Keratinocyte (primary cell): Measurements from ENCODE around the gene GALNT2. TPM values are rescaled to one million over a fixed set of nuclear protein-coding genes. Genes with fewer than 3 reads are reported as not detected.

ENCODE experiments used
- DNase-seq: peaks from one replicate; pipeline ENCODE4 v3.0.0-alpha.2; 2011; ENCODE audit warnings: low read depth, missing footprints, low spot score
- FAIRE-seq: peaks from 2 replicates; lab custom pipeline; 2011; peaks lifted over from hg19 to GRCh38; lab: Jason Lieb, UNC
- H2AFZ ChIP-seq: 2 replicates; pipeline ENCODE4 v1.6.0; 2012; ENCODE audit warnings: low read length, control low read depth, inconsistent platforms; ENCODE audit not compliant: control insufficient read depth
- H3K27ac ChIP-seq: 2 replicates; pipeline ENCODE4 v1.5.1; 2011; ENCODE audit warnings: low read length; ENCODE audit not compliant: control insufficient read depth, insufficient read depth
- H3K27me3 ChIP-seq: 3 replicates; pipeline ENCODE4 v1.6.0; 2011; ENCODE audit warnings: low read length; ENCODE audit not compliant: control insufficient read depth, insufficient read depth; ENCODE audit errors: extremely low read depth
- H3K36me3 ChIP-seq, 2 experiments: 2 replicates in 1 of 2; 3 replicates in 1 of 2; pipeline ENCODE4 v1.5.1; 2011; ENCODE audit warnings: low read length in 2 of 2, mild to moderate bottlenecking in 1 of 2; ENCODE audit not compliant: control insufficient read depth in 2 of 2, insufficient read depth in 2 of 2; ENCODE audit errors: extremely low read depth in 1 of 2
- H3K4me1 ChIP-seq: 3 replicates; pipeline ENCODE4 v1.5.1; 2011; ENCODE audit warnings: low read length; ENCODE audit not compliant: control insufficient read depth, insufficient read depth; ENCODE audit errors: extremely low read depth
- H3K4me2 ChIP-seq: 3 replicates; pipeline ENCODE4 v1.6.0; 2011; ENCODE audit warnings: low read depth, low read length; ENCODE audit not compliant: control insufficient read depth, insufficient read depth; ENCODE audit errors: extremely low read depth
- H3K4me3 ChIP-seq, 3 experiments: fragments of 200-600 bp in 1 of 3; sonication (generic) in 1 of 3; 2 replicates in 2 of 3; 3 replicates in 1 of 3; pipeline ENCODE4 v1.5.1; 2011 to 2016; ENCODE audit warnings: low read length in 3 of 3, mild to moderate bottlenecking in 3 of 3, control low read depth in 2 of 3, inconsistent platforms in 1 of 3, low read depth in 1 of 3, mixed read lengths in 1 of 3, mixed run types in 1 of 3, moderate library complexity in 1 of 3; ENCODE audit not compliant: control insufficient read depth in 2 of 3, insufficient read depth in 2 of 3; ENCODE audit errors: extremely low read depth in 1 of 3
- H3K79me2 ChIP-seq: 2 replicates; pipeline ENCODE4 v1.6.0; 2012; ENCODE audit warnings: low read length; ENCODE audit not compliant: control insufficient read depth, insufficient read depth
- H3K9ac ChIP-seq: 3 replicates; pipeline ENCODE4 v1.6.0; 2011; ENCODE audit warnings: low read length; ENCODE audit not compliant: control insufficient read depth, insufficient read depth; ENCODE audit errors: extremely low read depth
- H3K9me1 ChIP-seq: 3 replicates; pipeline ENCODE4 v1.6.0; 2011; ENCODE audit warnings: low read length; ENCODE audit not compliant: control insufficient read depth, insufficient read depth; ENCODE audit errors: extremely low read depth
- H3K9me3 ChIP-seq: 2 replicates; pipeline ENCODE4 v1.5.1; 2012; ENCODE audit warnings: low read depth, low read length; ENCODE audit not compliant: control insufficient read depth
- H4K20me1 ChIP-seq: 3 replicates; pipeline ENCODE4 v1.6.0; 2011; ENCODE audit warnings: low read length; ENCODE audit not compliant: control insufficient read depth, insufficient read depth; ENCODE audit errors: extremely low read depth
- EZH2 ChIP-seq: IDR thresholded peaks from one replicate; pipeline ENCODE4 v1.6.1; 2012; ENCODE audit warnings: inconsistent platforms, mild to moderate bottlenecking, low read length, moderate library complexity
- dilution Hi-C: fragments of 300-500 bp; cut with MboI; formaldehyde crosslinking; loops from one replicate; pipeline ENCODE4 v1.7.0; 2020; ENCODE audit warnings: low sequenced_read_pairs; ENCODE audit not compliant: extremely low pct_ligation_motif_present
- polyA plus RNA-seq, 5 experiments: library from polyadenylated mRNA; depleted of rRNA in 3 of 5; stranded (reverse) in 3 of 5; stranded (forward) in 1 of 5; unstranded in 1 of 5; fragments of >200 nt; gene quantifications; 1 replicate in 1 of 5; 2 replicates in 3 of 5; 3 replicates in 1 of 5; pipeline versions ENCODE4 v1.2.1 to v1.2.3, GENCODE V29; 2011 to 2012; ENCODE audit warnings: missing spikeins in 2 of 5, low read depth in 1 of 5, low replicate concordance in 1 of 5
- TF ChIP-seq, protein P1 (sequence below), 3 experiments: IDR thresholded peaks in 1 of 3; conservative IDR thresholded peaks in 1 of 3; optimal IDR thresholded peaks in 1 of 3; 2 replicates in 2 of 3; 3 replicates in 1 of 3; pipeline versions ENCODE3 to v1.5.1; 2011; ENCODE audit warnings: low read length in 3 of 3, mild to moderate bottlenecking in 3 of 3, moderate library complexity in 2 of 3, control low read depth in 1 of 3, inconsistent platforms in 1 of 3; ENCODE audit not compliant: insufficient read depth in 2 of 3; ENCODE audit errors: extremely low read depth in 1 of 3

Gene GALNT2
- polyA plus RNA-seq, 1 donor (not counting 4 experiments of a cell fraction or from before 2014, with no cell fraction given): 61.7 TPM

DNA sequence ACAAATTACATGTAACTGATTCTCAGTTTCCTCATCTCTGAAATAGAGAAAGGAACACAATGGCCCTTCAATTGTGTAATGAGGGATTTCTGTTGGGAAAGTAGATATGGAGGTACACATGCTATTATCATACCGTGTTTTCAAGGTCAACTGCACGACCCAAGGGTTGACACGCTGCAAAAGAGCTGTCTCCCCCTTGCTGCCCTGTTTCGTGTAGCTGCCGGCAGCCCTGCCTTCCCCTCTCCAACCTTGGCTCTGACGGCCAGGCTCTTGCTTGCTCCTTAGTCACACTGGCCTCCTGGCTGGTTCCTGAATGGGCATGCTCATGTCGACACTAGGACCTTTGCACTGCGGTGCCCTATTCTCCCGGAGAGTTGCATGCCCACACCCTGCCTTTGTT is 134.4 kb downstream of the GALNT2 start:
- no peak overlapping the region for H3K27ac ChIP-seq
- no peak overlapping the region for H3K9ac ChIP-seq
- H3K4me3 ChIP-seq: no peak overlapping the region
- no peak overlapping the region for H2AFZ ChIP-seq
- DNase-seq: no peak
- H3K4me1 ChIP-seq: no peaks in the 10 kb centered on the region
- H3K9me1 ChIP-seq: no peaks in the 10 kb centered on the region
- dilution Hi-C loops: no loop called here
- H3K27me3 ChIP-seq: no peaks in the 10 kb centered on the region
- H4K20me1 ChIP-seq: no peaks in the 10 kb centered on the region
- TF ChIP-seq, protein P1, sequence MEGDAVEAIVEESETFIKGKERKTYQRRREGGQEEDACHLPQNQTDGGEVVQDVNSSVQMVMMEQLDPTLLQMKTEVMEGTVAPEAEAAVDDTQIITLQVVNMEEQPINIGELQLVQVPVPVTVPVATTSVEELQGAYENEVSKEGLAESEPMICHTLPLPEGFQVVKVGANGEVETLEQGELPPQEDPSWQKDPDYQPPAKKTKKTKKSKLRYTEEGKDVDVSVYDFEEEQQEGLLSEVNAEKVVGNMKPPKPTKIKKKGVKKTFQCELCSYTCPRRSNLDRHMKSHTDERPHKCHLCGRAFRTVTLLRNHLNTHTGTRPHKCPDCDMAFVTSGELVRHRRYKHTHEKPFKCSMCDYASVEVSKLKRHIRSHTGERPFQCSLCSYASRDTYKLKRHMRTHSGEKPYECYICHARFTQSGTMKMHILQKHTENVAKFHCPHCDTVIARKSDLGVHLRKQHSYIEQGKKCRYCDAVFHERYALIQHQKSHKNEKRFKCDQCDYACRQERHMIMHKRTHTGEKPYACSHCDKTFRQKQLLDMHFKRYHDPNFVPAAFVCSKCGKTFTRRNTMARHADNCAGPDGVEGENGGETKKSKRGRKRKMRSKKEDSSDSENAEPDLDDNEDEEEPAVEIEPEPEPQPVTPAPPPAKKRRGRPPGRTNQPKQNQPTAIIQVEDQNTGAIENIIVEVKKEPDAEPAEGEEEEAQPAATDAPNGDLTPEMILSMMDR (optimal IDR thresholded peaks at IDR 0.05 in 1 of 3, IDR thresholded peaks at IDR 0.05 in 1 of 3, conservative IDR thresholded peaks at IDR 0.05 in 1 of 3; ENCODE audit: extremely low read depth in 1 of 3, insufficient read depth in 2 of 3, low read length in 3 of 3): no peak
- no peak for TF ChIP-seq EZH2
- peaks cover 23% of the 10 kb centered on the region for H3K79me2 ChIP-seq
- peaks cover 4 to 13% of the 10 kb centered on the region in 2 experiments for H3K36me3 ChIP-seq
- no peak for FAIRE-seq
- no peak overlapping the region for H3K4me2 ChIP-seq
- no peaks in the 10 kb centered on the region for H3K9me3 ChIP-seq

DNA sequence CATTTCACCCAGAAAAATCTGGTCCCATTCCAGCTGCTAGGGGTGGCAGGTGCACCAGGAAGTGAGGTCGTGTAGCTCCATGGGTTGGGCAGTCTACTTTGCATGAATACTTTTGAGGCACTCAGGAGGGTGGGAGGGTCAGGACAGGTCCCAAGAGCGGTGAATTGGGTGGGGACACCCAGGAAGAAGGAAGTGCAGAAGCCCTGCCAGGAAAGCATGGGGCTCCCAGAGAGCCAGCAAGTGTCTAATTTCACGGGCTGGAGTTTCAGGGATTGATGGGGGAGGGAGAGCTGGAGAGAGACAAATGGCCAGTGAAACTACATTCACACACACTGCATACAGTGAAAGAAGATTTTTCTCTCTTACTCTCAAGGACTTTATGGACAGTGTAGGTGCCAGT is 137.8 kb downstream of the GALNT2 start:
- Histone ChIP-seq H4K20me1 (peaks cover 6% of the 10 kb centered on the region), H3K79me2 (peaks cover 25% of the 10 kb centered on the region), H2AFZ (no peak overlapping the region), H3K9me3 (no peaks in the 10 kb centered on the region), H3K4me3 (no peak overlapping the region), H3K9me1 (peaks cover 2% of the 10 kb centered on the region), H3K4me1 (no peaks in the 10 kb centered on the region), H3K27me3 (no peaks in the 10 kb centered on the region), H3K36me3 (peaks cover 4 to 8% of the 10 kb centered on the region in 2 experiments), H3K4me2 (no peak overlapping the region), H3K27ac (no peak overlapping the region), H3K9ac (no peak overlapping the region)
- dilution Hi-C loops: no loop called here
- DNase-seq: no peak
- TF ChIP-seq, protein P1 (optimal IDR thresholded peaks at IDR 0.05 in 1 of 3, IDR thresholded peaks at IDR 0.05 in 1 of 3, conservative IDR thresholded peaks at IDR 0.05 in 1 of 3; ENCODE audit: extremely low read depth in 1 of 3, insufficient read depth in 2 of 3, low read length in 3 of 3): no peak
- no peak for TF ChIP-seq EZH2
- no peak for FAIRE-seq
